HEK293 (cell line): ENCODE measurements around the gene OR2F2.

Experiments
- CTCF ChIA-PET: fragments of 350-600 bp; formaldehyde crosslinking; extraction: SDS; loops from one replicate; lab custom pipeline; 2021; ENCODE audit warnings: antibody characterized with exemption; lab: Yijun Ruan, JAX
- POLR2A ChIA-PET: fragments of 300-600 bp; formaldehyde crosslinking; extraction: SDS; loops from one replicate; lab custom pipeline; 2020; ENCODE audit warnings: antibody characterized with exemption, inconsistent platforms; lab: Yijun Ruan, JAX
- H3K27ac ChIP-seq: fragments of 200-500 bp; sonication (Bioruptor generic); 2 replicates; pipeline ENCODE4 v1.5.1; 2014; ENCODE audit warnings: low read depth, low read length, control low read depth, inconsistent platforms; ENCODE audit errors: extremely low read depth
- H3K36me3 ChIP-seq, 2 experiments: fragments of 200-500 bp in 1 of 2; sonication (Bioruptor generic) in 1 of 2; 1 replicate in 1 of 2; 2 replicates in 1 of 2; pipeline ENCODE4 v1.5.1; 2014 to 2017; ENCODE audit warnings: inconsistent platforms in 2 of 2, low read length in 2 of 2; ENCODE audit not compliant: control insufficient read depth in 2 of 2, insufficient read depth in 1 of 2
- H3K4me1 ChIP-seq: fragments of 200-500 bp; sonication (Bioruptor generic); 2 replicates; pipeline ENCODE4 v1.5.1; 2014; ENCODE audit warnings: mild to moderate bottlenecking, low read length, inconsistent platforms; ENCODE audit not compliant: control insufficient read depth, insufficient read depth
- H3K4me3 ChIP-seq: 2 replicates; pipeline ENCODE4 v1.5.1; 2011; ENCODE audit warnings: low read depth, mild to moderate bottlenecking, control low read depth, low read length, moderate library complexity
- H3K9me3 ChIP-seq: fragments of 200-500 bp; sonication (Bioruptor generic); 2 replicates; pipeline ENCODE4 v1.5.1; 2014; ENCODE audit warnings: low read depth, low read length, inconsistent platforms; ENCODE audit not compliant: control insufficient read depth, insufficient read depth
- GFI1B ChIP-seq: fragments of 450-650 bp; formaldehyde crosslinking; IDR thresholded peaks from 2 replicates; pipeline ENCODE4 v1.5.1; 2016; ENCODE audit warnings: missing biosample characterization, missing genetic modification characterization
- GLI2 ChIP-seq: fragments of 450-650 bp; formaldehyde crosslinking; IDR thresholded peaks from 2 replicates; pipeline ENCODE4; 2017; ENCODE audit warnings: missing biosample characterization, missing genetic modification characterization, low read depth, borderline replicate concordance
- GLIS1 ChIP-seq: fragments of 450-650 bp; formaldehyde crosslinking; IDR thresholded peaks from 2 replicates; pipeline ENCODE4 v1.5.1; 2016; ENCODE audit warnings: missing biosample characterization, missing genetic modification characterization
- HIC1 ChIP-seq: fragments of 450-650 bp; formaldehyde crosslinking; IDR thresholded peaks from 2 replicates; pipeline ENCODE4 v1.5.1; 2016; ENCODE audit warnings: missing biosample characterization, missing genetic modification characterization
- HOXA7 ChIP-seq: sonication (generic); formaldehyde crosslinking; IDR thresholded peaks from 2 replicates; pipeline ENCODE4 v1.8.1; 2022; ENCODE audit warnings: missing genetic modification reagents, borderline replicate concordance
- OSR2 ChIP-seq: fragments of 450-650 bp; formaldehyde crosslinking; IDR thresholded peaks from 2 replicates; pipeline ENCODE4 v1.5.1; 2016; ENCODE audit warnings: missing biosample characterization, missing genetic modification characterization
- PRDM1 ChIP-seq: fragments of 450-650 bp; formaldehyde crosslinking; IDR thresholded peaks from 2 replicates; pipeline ENCODE4; 2016; ENCODE audit warnings: missing biosample characterization, missing genetic modification characterization
- ZBTB21 ChIP-seq: fragments of 450-650 bp; formaldehyde crosslinking; IDR thresholded peaks from 2 replicates; pipeline ENCODE4 v1.5.1; 2017; ENCODE audit warnings: missing biosample characterization, missing genetic modification characterization
- ZFHX2 ChIP-seq: fragments of 450-650 bp; formaldehyde crosslinking; conservative IDR thresholded peaks from 2 replicates; pipeline ENCODE4 v1.5.1; 2016; ENCODE audit warnings: missing biosample characterization, missing genetic modification characterization
- ZFP69B ChIP-seq: fragments of 450-650 bp; formaldehyde crosslinking; IDR thresholded peaks from 2 replicates; pipeline ENCODE4 v1.5.1; 2016; ENCODE audit warnings: missing biosample characterization, missing genetic modification characterization
- ZNF473 ChIP-seq: fragments of 450-650 bp; formaldehyde crosslinking; IDR thresholded peaks from 2 replicates; pipeline ENCODE4 v1.5.1; 2017; ENCODE audit warnings: missing biosample characterization, missing genetic modification characterization
- ZNF514 ChIP-seq: fragments of 450-650 bp; formaldehyde crosslinking; IDR thresholded peaks from 2 replicates; pipeline ENCODE4 v1.5.1; 2016; ENCODE audit warnings: missing biosample characterization, missing genetic modification characterization
- ZNF580 ChIP-seq: fragments of 450-650 bp; formaldehyde crosslinking; IDR thresholded peaks from 2 replicates; pipeline ENCODE4 v1.5.1; 2016; ENCODE audit warnings: missing biosample characterization, missing genetic modification characterization
- ZNF645 ChIP-seq: fragments of 450-650 bp; formaldehyde crosslinking; IDR thresholded peaks from 2 replicates; pipeline ENCODE4; 2016; ENCODE audit warnings: missing biosample characterization, missing genetic modification characterization
- ZNF76 ChIP-seq: fragments of 450-650 bp; formaldehyde crosslinking; IDR thresholded peaks from 2 replicates; pipeline ENCODE4; 2016; ENCODE audit warnings: low read depth, missing biosample characterization, missing genetic modification characterization, borderline replicate concordance
- ZSCAN23 ChIP-seq: fragments of 450-650 bp; formaldehyde crosslinking; IDR thresholded peaks from 2 replicates; pipeline ENCODE4 v1.5.1; 2016; ENCODE audit warnings: missing biosample characterization, missing genetic modification characterization
- ZSCAN30 ChIP-seq: fragments of 450-650 bp; IDR thresholded peaks from 2 replicates; pipeline ENCODE4 v1.5.1; 2018; ENCODE audit warnings: missing biosample characterization, mild to moderate bottlenecking, missing genetic modification characterization, moderate library complexity
- ZSCAN4 ChIP-seq: fragments of 450-650 bp; formaldehyde crosslinking; IDR thresholded peaks from 2 replicates; pipeline ENCODE4 v1.5.1; 2017; ENCODE audit warnings: missing biosample characterization, missing genetic modification characterization

Gene OR2F2

GRCh38 chr7:143914938-143915652 is 19.9 kb upstream of the OR2F2 start:
- H3K9me3 ChIP-seq: no peaks in the 10 kb centered on the region
- CTCF ChIA-PET: interaction anchor here (1.1 kb wide), 1 partner anchor 13 kb away, joined by 5 read pairs; the partner anchor contains the start of gene TCAF1
- POLR2A ChIA-PET: interaction anchor here (0.6 kb wide), 1 partner anchor 13 kb away, joined by 3 read pairs; the partner anchor contains the start of gene TCAF1
- H3K36me3 ChIP-seq: no peaks in the 10 kb centered on the region
- no peak overlapping the region for H3K27ac ChIP-seq
- TF ChIP-seq PRDM1 (tag by site-specific recombination) (no peak), GFI1B (no peak), HOXA7 (no peak), ZNF645 (no peak), GLIS1 (tag by site-specific recombination) (no peak), HIC1 (no peak)
- H3K4me1 ChIP-seq: no peaks in the 10 kb centered on the region
- no peak overlapping the region for H3K4me3 ChIP-seq

GRCh38 chr7:143924851-143925250 is 10.2 kb upstream of the OR2F2 start:
- H3K27ac ChIP-seq: no peak overlapping the region
- H3K4me3 ChIP-seq: no peak overlapping the region
- TF ChIP-seq OSR2 (tag by site-specific recombination) (no peak), ZFHX2 (tag by site-specific recombination) (no peak), ZFP69B (tag by site-specific recombination) (no peak), ZSCAN23 (tag by site-specific recombination) (no peak), ZSCAN30 (no peak), GLI2 (no peak), ZSCAN4 (tag by site-specific recombination) (no peak), ZNF76 (tag by site-specific recombination) (no peak), ZBTB21 (tag by site-specific recombination) (no peak), ZNF514 (no peak), ZNF580 (tag by site-specific recombination) (no peak), ZNF473 (no peak)
- ChIA-PET POLR2A (interaction anchor here (1.9 kb wide), 1 partner anchor 23 kb away, joined by 7 read pairs; the partner anchor contains the start of gene TCAF1), CTCF (no interaction called here)
- H3K9me3 ChIP-seq: no peaks in the 10 kb centered on the region
- H3K36me3 ChIP-seq: no peaks in the 10 kb centered on the region
- H3K4me1 ChIP-seq: no peaks in the 10 kb centered on the region
